Loucy (cell line): ENCODE results near the gene ZNF627.

Experiments
- H2AFZ ChIP-seq: fragments of 200-600 bp; sonication (generic); 2 replicates; pipeline ENCODE4 v1.6.0; 2016; ENCODE audit warnings: antibody characterized with exemption, mild to moderate bottlenecking, low read length, moderate library complexity
- H3F3A ChIP-seq: fragments of 200-600 bp; 2 replicates; pipeline ENCODE4 v1.6.0; 2016; ENCODE audit warnings: antibody characterized with exemption, low read depth, mild to moderate bottlenecking
- H3K27me3 ChIP-seq: fragments of 200-600 bp; sonication (generic); 2 replicates; pipeline ENCODE4 v1.6.1; 2014; ENCODE audit warnings: low read length, mild to moderate bottlenecking; ENCODE audit not compliant: insufficient read depth, poor library complexity, severe bottlenecking
- H3K36me3 ChIP-seq: fragments of 200-600 bp; sonication (generic); 2 replicates; pipeline ENCODE4 v1.6.1; 2016; ENCODE audit warnings: low read length; ENCODE audit not compliant: insufficient read depth
- H3K4me1 ChIP-seq: fragments of 200-600 bp; sonication (generic); 2 replicates; pipeline ENCODE4 v1.5.1; 2014; ENCODE audit warnings: low read length, mild to moderate bottlenecking; ENCODE audit not compliant: insufficient read depth, poor library complexity, severe bottlenecking
- H3K4me2 ChIP-seq: fragments of 200-600 bp; sonication (generic); 2 replicates; pipeline ENCODE4 v1.6.0; 2014; ENCODE audit warnings: antibody characterized with exemption, low read length, low read depth, mild to moderate bottlenecking; ENCODE audit not compliant: poor library complexity, severe bottlenecking
- H3K4me3 ChIP-seq: fragments of 200-600 bp; sonication (generic); 2 replicates; pipeline ENCODE4 v1.5.1; 2014; ENCODE audit warnings: low read length, mild to moderate bottlenecking, mixed read lengths; ENCODE audit not compliant: poor library complexity, severe bottlenecking
- H3K79me2 ChIP-seq: fragments of 200-600 bp; sonication (generic); 2 replicates; pipeline ENCODE4 v1.6.1; 2014; ENCODE audit warnings: low read length; ENCODE audit not compliant: insufficient read depth
- H3K9ac ChIP-seq: fragments of 200-600 bp; sonication (generic); 2 replicates; pipeline ENCODE4 v1.6.0; 2014; ENCODE audit warnings: mild to moderate bottlenecking, low read depth, low read length, moderate library complexity; ENCODE audit not compliant: poor library complexity, severe bottlenecking
- H3K9me2 ChIP-seq: fragments of 200-600 bp; sonication (generic); replicated peaks from 2 replicates; pipeline ENCODE4 v1.6.1; 2016; ENCODE audit warnings: low read depth, low read length, mixed read lengths
- H3K9me3 ChIP-seq: fragments of 200-600 bp; sonication (generic); 2 replicates; pipeline ENCODE4 v1.6.1; 2014; ENCODE audit warnings: mild to moderate bottlenecking, antibody characterized with exemption, low read length, low read depth; ENCODE audit not compliant: insufficient read depth
- H4K20me1 ChIP-seq: fragments of 200-600 bp; sonication (generic); 2 replicates; pipeline ENCODE4 v1.6.0; 2014; ENCODE audit warnings: antibody characterized with exemption, low read length, mild to moderate bottlenecking; ENCODE audit not compliant: insufficient read depth, poor library complexity, severe bottlenecking
- EZH2phosphoT487 ChIP-seq: fragments of 200-600 bp; IDR thresholded peaks from 2 replicates; pipeline ENCODE4 v1.6.1; 2018; ENCODE audit warnings: antibody characterized with exemption, mild to moderate bottlenecking, moderate library complexity, borderline replicate concordance
- TF ChIP-seq, protein P1 (sequence below): fragments of 200-600 bp; sonication (generic); conservative IDR thresholded peaks from 2 replicates; pipeline ENCODE4 v1.5.1; 2014; ENCODE audit warnings: mild to moderate bottlenecking, antibody characterized with exemption, low read length

The ZNF627 gene

DNA sequence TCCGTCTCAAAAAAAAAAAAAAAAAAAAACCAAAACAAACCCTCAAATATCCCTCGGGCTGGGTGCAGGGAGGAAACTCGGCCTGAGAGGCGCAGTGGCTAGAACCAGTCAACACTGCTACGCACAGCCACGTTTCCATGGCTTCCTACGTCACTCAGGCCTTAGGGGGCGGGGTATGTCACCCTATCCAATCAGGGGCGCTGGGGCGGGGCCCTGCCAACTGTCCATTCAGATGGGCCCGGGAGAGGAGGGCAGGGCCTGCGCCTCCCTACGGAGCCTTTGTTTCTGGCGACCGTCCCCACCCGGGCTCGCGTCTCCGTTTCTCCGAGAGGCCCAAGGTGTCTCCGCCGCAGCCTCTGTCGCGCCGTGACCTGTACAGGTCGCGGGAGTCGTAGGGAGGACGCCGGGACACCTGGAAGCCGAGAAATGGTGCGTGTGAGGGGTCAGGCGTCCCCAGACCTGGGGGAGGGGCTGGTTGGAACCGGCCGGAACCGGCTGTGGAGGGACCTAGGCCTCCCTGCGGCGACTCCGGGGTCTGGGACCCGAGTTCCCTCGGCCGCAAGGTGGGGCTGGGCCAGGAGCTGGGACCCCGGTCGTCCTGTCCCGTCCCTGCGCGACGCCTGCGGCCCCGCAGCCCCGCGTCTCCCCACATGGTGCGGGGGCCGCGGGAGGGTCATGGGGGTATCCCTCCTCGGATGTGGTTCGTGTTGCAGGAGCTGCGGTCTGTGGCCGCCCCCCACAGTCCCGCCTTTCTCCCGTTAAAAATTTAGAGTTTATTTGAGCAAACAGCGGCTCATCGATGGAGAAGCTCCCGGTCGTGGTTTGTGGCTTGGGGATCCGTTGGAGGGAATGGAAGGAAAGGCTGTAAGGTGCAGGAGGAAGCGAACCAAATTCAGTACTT lies at the start of gene ZNF627:
Gene ZNF627 (plus strand): TSS at position 282 of the 901 bp plus-strand sequence. CDS start 145 bp downstream, at position 427.
- Histone ChIP-seq H2AFZ (peak within 1 kb of the TSS; percentile 85), H3K4me1 (peaks cover 39% of the 10 kb centered on the region), H4K20me1 (peaks cover 44% of the 10 kb centered on the region), H3K36me3 (no peaks in the 10 kb centered on the region), H3K9me3 (no peaks in the 10 kb centered on the region), H3K9me2 (no peaks in the 10 kb centered on the region), H3K4me2 (peak within 1 kb of the TSS; percentile 95), H3F3A (no peaks in the 10 kb centered on the region), H3K79me2 (peaks cover 50% of the 10 kb centered on the region), H3K9ac (peak within 1 kb of the TSS; percentile 91), H3K27me3 (no peaks in the 10 kb centered on the region), H3K4me3 (peak within 1 kb of the TSS; percentile 90)
- TF ChIP-seq, protein P1, sequence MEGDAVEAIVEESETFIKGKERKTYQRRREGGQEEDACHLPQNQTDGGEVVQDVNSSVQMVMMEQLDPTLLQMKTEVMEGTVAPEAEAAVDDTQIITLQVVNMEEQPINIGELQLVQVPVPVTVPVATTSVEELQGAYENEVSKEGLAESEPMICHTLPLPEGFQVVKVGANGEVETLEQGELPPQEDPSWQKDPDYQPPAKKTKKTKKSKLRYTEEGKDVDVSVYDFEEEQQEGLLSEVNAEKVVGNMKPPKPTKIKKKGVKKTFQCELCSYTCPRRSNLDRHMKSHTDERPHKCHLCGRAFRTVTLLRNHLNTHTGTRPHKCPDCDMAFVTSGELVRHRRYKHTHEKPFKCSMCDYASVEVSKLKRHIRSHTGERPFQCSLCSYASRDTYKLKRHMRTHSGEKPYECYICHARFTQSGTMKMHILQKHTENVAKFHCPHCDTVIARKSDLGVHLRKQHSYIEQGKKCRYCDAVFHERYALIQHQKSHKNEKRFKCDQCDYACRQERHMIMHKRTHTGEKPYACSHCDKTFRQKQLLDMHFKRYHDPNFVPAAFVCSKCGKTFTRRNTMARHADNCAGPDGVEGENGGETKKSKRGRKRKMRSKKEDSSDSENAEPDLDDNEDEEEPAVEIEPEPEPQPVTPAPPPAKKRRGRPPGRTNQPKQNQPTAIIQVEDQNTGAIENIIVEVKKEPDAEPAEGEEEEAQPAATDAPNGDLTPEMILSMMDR = no peak; the same call in 1 of the 2 replicates
- TF ChIP-seq EZH2phosphoT487 = no peak

DNA sequence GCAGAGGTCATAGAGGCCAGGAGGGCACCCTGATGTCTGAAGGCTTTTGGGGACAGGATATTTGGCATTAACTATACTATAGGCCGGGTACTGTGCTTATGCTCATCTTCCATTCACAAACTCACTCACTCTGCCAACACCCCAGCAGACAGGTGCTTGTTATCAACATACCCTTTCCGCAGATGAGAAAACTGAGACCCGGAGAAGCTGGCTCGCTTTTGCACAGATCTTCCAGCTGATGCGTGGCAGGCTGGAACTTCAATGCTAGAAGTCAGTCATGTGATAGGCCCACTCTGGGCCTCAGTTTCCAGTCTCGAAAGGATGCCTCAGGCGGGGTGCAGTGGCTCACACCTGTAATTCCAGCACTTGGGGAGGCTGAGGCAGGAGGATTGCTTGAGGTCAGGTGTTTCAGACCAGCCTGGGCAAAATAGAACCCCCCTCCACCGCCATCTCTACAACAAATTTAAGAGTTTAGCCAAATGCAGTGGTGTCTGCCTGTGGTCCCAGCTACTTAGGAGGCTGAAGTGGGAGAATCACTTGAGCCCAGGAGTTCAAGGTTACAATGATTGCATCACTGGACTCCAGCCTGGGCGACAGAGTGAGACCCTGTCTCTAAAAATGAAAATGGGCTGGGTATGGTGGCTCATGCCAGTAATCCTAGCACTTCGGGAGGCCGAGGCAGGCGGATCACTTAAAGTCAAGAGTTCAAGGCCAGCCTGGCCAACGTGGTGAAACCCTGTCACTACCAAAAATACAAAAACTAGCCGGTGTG lies 49.2 kb upstream of the ZNF627 start:
- no peaks in the 10 kb centered on the region for H3F3A ChIP-seq
- TF ChIP-seq EZH2phosphoT487 = no peak
- TF ChIP-seq, protein P1 = no peak
- no peak overlapping the region for H3K9ac ChIP-seq
- no peaks in the 10 kb centered on the region for H3K4me1 ChIP-seq
- H3K27me3 ChIP-seq = no peaks in the 10 kb centered on the region
- H3K4me2 ChIP-seq = no peak overlapping the region
- H3K36me3 ChIP-seq = no peaks in the 10 kb centered on the region
- no peak overlapping the region for H2AFZ ChIP-seq
- H3K9me2 ChIP-seq = no peaks in the 10 kb centered on the region
- no peaks in the 10 kb centered on the region for H3K9me3 ChIP-seq
- H4K20me1 ChIP-seq = no peaks in the 10 kb centered on the region
- no peaks in the 10 kb centered on the region for H3K79me2 ChIP-seq
- H3K4me3 ChIP-seq = no peak overlapping the region

DNA sequence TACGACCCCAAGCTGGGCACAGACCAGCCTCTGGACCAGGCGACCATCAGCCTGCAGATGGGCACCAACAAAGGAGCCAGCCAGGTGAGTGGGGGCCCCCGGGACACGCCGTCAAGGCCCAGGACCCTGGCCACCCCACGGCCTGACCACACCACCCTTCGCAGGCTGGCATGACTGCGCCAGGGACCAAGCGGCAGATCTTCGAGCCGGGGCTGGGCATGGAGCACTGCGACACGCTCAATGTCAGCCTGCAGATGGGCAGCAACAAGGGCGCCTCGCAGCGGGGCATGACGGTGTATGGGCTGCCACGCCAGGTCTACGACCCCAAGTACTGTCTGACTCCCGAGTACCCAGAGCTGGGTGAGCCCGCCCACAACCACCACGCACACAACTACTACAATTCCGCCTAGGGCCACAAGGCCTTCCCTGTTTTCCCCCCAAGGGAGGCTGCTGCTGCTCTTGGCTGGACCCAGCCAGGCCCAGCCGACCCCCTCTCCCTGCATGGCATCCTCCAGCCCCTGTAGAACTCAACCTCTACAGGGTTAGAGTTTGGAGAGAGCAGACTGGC lies 47.8 kb upstream of the ZNF627 start:
- no peaks in the 10 kb centered on the region for H3K4me1 ChIP-seq
- H3K9me3 ChIP-seq = no peaks in the 10 kb centered on the region
- H3K36me3 ChIP-seq = peaks cover 9% of the 10 kb centered on the region; the same call in 1 of the 2 replicates
- H4K20me1 ChIP-seq = no peaks in the 10 kb centered on the region
- H2AFZ ChIP-seq = no peak overlapping the region
- TF ChIP-seq, protein P1 = no peak
- TF ChIP-seq EZH2phosphoT487 = no peak
- no peaks in the 10 kb centered on the region for H3K27me3 ChIP-seq
- H3K9me2 ChIP-seq = no peaks in the 10 kb centered on the region
- no peaks in the 10 kb centered on the region for H3F3A ChIP-seq
- H3K4me2 ChIP-seq = no peak overlapping the region
- H3K9ac ChIP-seq = no peak overlapping the region
- H3K4me3 ChIP-seq = no peak overlapping the region
- H3K79me2 ChIP-seq = no peaks in the 10 kb centered on the region
